GM19468 (cell line): ENCODE data around the gene CLIC1.

Experiments
- ATAC-seq: cut with Tn5 transposase; IDR thresholded peaks from one replicate; pipeline ENCODE4 v1.9.1; 2021; ENCODE audit warnings: mild to moderate bottlenecking, moderate library complexity, moderate number of reproducible peaks; ENCODE audit not compliant: unreplicated experiment; ENCODE audit errors: extremely low read depth

The CLIC1 gene

GRCh38 chr6:31683591-31683990 lies 52.7 kb downstream of the CLIC1 start:
- no peak for ATAC-seq

GRCh38 chr6:31681135-31681671 lies 55.1 kb downstream of the CLIC1 start:
- no peak for ATAC-seq
